ENCODE data around the gene DRAXIN.

DRAXIN gene

GRCh38 chr1:11757047-11757446, 65.5 kb downstream of the DRAXIN start:
- DNase-seq (ENCODE audit: low spot score) = no peak
- no peak for TF ChIP-seq CTCF (IDR thresholded peaks at IDR 0.05; ENCODE audit: extremely low read depth, missing control alignments)

- no peak for TF ChIP-seq CTCF (IDR thresholded peaks at IDR 0.05; ENCODE audit: extremely low read depth, missing control alignments)
These were observed 68.3 kb downstream of the DRAXIN start for GRCh38 chr1:11759791-11760190.

GRCh38 chr1:11761285-11761684, 69.8 kb downstream of the DRAXIN start:
- no peak for TF ChIP-seq CTCF (IDR thresholded peaks at IDR 0.05; ENCODE audit: extremely low read depth, missing control alignments)
- no peak for DNase-seq (ENCODE audit: low spot score)

More at GRCh38 chr1:11759791-11760190, 68.3 kb downstream of the DRAXIN start:
- no peak for DNase-seq (ENCODE audit: low spot score)

- TF ChIP-seq CTCF (IDR thresholded peaks at IDR 0.05; ENCODE audit: extremely low read depth, missing control alignments) = no peak
- no peak for DNase-seq (ENCODE audit: low spot score)
These were observed 70.5 kb downstream of the DRAXIN start, which contains the start of gene C1orf167 for GRCh38 chr1:11761988-11762406. Gene C1orf167, plus strand, starts transcription at chr1:11762193. Its CDS starts 2,208 bp downstream, at chr1:11764401.

- no peak for TF ChIP-seq CTCF (IDR thresholded peaks at IDR 0.05; ENCODE audit: extremely low read depth, missing control alignments)
- no peak for DNase-seq (ENCODE audit: low spot score)
These were observed 72.6 kb downstream of the DRAXIN start for GRCh38 chr1:11764115-11764514.

- DNase-seq (ENCODE audit: low spot score) = no peak
- TF ChIP-seq CTCF (IDR thresholded peaks at IDR 0.05; ENCODE audit: extremely low read depth, missing control alignments) = no peak
These were observed 73.0 kb downstream of the DRAXIN start for GRCh38 chr1:11764519-11764918.

- DNase-seq (ENCODE audit: low spot score) = no peak
- no peak for TF ChIP-seq CTCF (IDR thresholded peaks at IDR 0.05; ENCODE audit: extremely low read depth, missing control alignments)
These were observed 74.3 kb downstream of the DRAXIN start for GRCh38 chr1:11765661-11766428.
